ENCODE results near the gene IDH3B.

IDH3B gene

DNA sequence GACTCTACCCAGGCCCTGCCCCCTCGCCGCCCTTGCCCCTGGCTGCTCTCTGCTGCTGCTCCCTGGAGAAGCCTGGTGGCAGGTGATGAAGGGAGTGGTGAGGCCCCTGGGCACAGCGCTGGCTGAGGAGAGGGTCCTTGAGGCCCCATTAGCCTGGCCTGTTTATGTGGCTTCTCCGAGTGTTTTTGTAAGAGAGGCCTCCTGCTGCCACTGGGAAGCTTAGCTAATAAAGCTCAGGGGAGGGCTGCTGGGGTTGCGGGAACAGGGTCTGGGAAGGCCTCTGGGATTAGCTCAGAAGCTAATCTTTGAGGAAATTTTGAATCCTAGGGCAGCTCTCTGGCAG lies 44.0 kb upstream of the IDH3B start:
- Histone ChIP-seq H2AFZ (no peak overlapping the region), H3K27ac (no peak overlapping the region), H3K4me2 (ENCODE audit: low read length) (no peak overlapping the region), H3K79me2 (no peaks in the 10 kb centered on the region), H3K4me1 (no peaks in the 10 kb centered on the region), H3K27me3 (ENCODE audit: control insufficient read depth, insufficient read depth, low read length) (no peaks in the 10 kb centered on the region), H3K9ac (no peak overlapping the region), H3K36me3 (ENCODE audit: control insufficient read depth, insufficient read depth, low read length) (no peaks in the 10 kb centered on the region), H3K9me3 (ENCODE audit: control insufficient read depth, low read length) (no peaks in the 10 kb centered on the region), H3K4me3 (ENCODE audit: low read depth, low read length) (no peak overlapping the region)
- TF ChIP-seq, protein P1, sequence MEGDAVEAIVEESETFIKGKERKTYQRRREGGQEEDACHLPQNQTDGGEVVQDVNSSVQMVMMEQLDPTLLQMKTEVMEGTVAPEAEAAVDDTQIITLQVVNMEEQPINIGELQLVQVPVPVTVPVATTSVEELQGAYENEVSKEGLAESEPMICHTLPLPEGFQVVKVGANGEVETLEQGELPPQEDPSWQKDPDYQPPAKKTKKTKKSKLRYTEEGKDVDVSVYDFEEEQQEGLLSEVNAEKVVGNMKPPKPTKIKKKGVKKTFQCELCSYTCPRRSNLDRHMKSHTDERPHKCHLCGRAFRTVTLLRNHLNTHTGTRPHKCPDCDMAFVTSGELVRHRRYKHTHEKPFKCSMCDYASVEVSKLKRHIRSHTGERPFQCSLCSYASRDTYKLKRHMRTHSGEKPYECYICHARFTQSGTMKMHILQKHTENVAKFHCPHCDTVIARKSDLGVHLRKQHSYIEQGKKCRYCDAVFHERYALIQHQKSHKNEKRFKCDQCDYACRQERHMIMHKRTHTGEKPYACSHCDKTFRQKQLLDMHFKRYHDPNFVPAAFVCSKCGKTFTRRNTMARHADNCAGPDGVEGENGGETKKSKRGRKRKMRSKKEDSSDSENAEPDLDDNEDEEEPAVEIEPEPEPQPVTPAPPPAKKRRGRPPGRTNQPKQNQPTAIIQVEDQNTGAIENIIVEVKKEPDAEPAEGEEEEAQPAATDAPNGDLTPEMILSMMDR (IDR thresholded peaks at IDR 0.05): no peak

- H3K36me3 ChIP-seq (ENCODE audit: control insufficient read depth, insufficient read depth, low read length): no peaks in the 10 kb centered on the region
Measured at GRCh38 chr20:2707353-2708072, 43.5 kb upstream of the IDH3B start.

GRCh38 chr20:2706688-2707352 lies 42.8 kb upstream of the IDH3B start:
- H3K4me2 ChIP-seq (ENCODE audit: low read length): no peak overlapping the region

More at GRCh38 chr20:2707353-2708072, 43.5 kb upstream of the IDH3B start:
- Histone ChIP-seq H3K4me3 (ENCODE audit: low read depth, low read length) (no peak overlapping the region), H3K27me3 (ENCODE audit: control insufficient read depth, insufficient read depth, low read length) (no peaks in the 10 kb centered on the region), H3K79me2 (no peaks in the 10 kb centered on the region), H3K4me2 (ENCODE audit: low read length) (no peak overlapping the region), H3K9me3 (ENCODE audit: control insufficient read depth, low read length) (no peaks in the 10 kb centered on the region), H3K27ac (no peak overlapping the region), H3K9ac (no peak overlapping the region), H3K4me1 (no peaks in the 10 kb centered on the region), H2AFZ (no peak overlapping the region)
- TF ChIP-seq, protein P1 (IDR thresholded peaks at IDR 0.05): no peak

DNA sequence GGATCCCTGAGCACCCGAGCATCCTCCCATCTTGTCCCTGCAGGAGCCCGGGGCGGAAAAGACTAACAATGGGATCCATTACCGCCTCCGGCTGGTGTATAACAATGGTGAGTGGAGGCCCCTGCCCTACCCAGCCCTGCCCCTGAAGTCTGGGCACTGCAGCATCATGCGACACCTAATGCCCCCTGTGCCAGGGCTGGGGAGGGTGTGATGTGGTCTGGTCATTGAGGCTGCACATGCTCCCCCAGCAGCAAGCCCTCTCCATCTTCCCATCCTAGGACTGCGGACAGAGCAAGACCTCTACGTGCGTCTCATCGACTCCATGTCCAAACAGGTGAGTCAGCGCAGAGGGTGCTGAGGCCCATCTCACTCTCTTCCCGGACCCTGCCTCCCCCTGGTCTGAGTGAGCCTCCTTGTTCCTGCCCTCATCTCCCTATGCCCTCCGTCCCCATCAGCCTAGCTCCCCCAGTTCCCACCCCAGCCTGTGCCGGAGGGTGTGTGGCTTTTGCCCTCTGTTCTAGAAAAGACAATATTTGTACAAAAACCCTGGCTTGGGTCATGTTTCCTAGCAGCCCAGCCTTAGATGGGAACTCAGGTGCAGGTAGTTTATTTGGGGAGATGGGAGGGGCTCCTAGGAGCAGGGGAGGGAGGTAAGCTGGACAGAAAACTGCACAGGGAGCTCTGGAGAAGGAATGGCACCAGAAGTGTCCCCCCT lies 42.1 kb upstream of the IDH3B start:
- TF ChIP-seq, protein P1 (IDR thresholded peaks at IDR 0.05): no peak
- no peaks in the 10 kb centered on the region for H3K79me2 ChIP-seq
- no peak overlapping the region for H3K4me2 ChIP-seq (ENCODE audit: low read length)
- no peak overlapping the region for H3K4me3 ChIP-seq (ENCODE audit: low read depth, low read length)
- no peaks in the 10 kb centered on the region for H3K27me3 ChIP-seq (ENCODE audit: control insufficient read depth, insufficient read depth, low read length)
- no peak overlapping the region for H3K27ac ChIP-seq
- H2AFZ ChIP-seq: no peak overlapping the region
- no peak overlapping the region for H3K9ac ChIP-seq
- no peaks in the 10 kb centered on the region for H3K4me1 ChIP-seq
- no peaks in the 10 kb centered on the region for H3K9me3 ChIP-seq (ENCODE audit: control insufficient read depth, low read length)
- H3K36me3 ChIP-seq (ENCODE audit: control insufficient read depth, insufficient read depth, low read length): no peaks in the 10 kb centered on the region

More at GRCh38 chr20:2706688-2707352, 42.8 kb upstream of the IDH3B start:
- Histone ChIP-seq H3K9me3 (ENCODE audit: control insufficient read depth, low read length) (no peaks in the 10 kb centered on the region), H3K9ac (no peak overlapping the region), H3K4me1 (no peaks in the 10 kb centered on the region), H3K36me3 (ENCODE audit: control insufficient read depth, insufficient read depth, low read length) (no peaks in the 10 kb centered on the region), H3K4me3 (ENCODE audit: low read depth, low read length) (no peak overlapping the region), H3K79me2 (no peaks in the 10 kb centered on the region), H3K27me3 (ENCODE audit: control insufficient read depth, insufficient read depth, low read length) (no peaks in the 10 kb centered on the region), H2AFZ (no peak overlapping the region), H3K27ac (no peak overlapping the region)
- TF ChIP-seq, protein P1 (IDR thresholded peaks at IDR 0.05): no peak

Data from parathyroid adenoma (tissue), 2 donors.